RPMI7951 (cell line): ENCODE results near the gene RMDN3. TPM values are rescaled to one million over a fixed set of nuclear protein-coding genes. Genes with fewer than 3 reads are reported as not detected.

Experiments used
- DNase-seq: peaks from one replicate; pipeline ENCODE4 v3.0.0-alpha.2; 2012; ENCODE audit warnings: low read depth
- total RNA-seq: library from RNA; depleted of rRNA; stranded (reverse); fragments of >200 nt; shearing (Covaris generic); gene quantifications from 2 replicates; pipeline ENCODE4 v1.2.3, GENCODE V29; 2014

RMDN3 gene
- total RNA-seq, 1 experiment from 2014 or later = 13.6 TPM

DNA sequence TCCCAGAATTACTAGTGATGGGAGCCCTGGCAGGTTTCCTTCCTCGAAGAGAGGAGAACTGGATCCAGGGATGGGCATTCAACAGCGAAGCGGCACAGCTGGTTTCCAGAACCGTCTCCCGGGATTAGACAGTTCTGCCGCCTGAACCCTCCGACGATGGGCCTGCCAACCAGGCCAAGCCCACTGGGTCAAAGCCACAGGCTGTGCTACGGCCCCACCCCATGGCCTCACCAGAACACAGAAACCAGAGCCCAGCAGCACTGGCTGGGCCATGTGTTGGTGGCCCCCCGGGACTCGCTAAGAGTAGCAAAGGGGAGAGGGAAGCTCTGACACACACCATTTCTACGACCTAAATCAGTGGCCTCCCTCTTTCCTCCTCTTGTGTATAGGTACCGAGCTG, 17.0 kb upstream of the RMDN3 start:
- DNase-seq = no peak

DNA sequence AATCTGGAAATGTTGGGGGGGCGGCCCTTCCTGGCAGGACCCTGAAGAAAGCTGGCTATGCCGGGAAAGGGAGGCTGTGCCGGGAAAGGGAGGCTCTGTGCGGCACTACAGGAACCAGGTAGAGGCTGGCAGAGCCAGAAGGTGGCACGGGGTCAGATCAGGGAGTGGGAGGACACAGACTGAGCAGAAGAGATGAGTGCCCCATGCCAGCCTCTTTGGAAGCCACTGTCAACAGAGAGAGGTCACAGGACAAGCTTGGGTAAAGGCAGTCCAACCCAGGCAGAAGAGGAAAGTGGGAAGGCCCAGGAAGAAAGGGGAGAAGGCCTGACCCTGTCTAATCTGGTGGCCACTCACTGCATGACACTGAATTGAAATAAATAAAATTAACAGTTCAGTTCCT, 16.2 kb upstream of the RMDN3 start:
- DNase-seq = no peak

DNA sequence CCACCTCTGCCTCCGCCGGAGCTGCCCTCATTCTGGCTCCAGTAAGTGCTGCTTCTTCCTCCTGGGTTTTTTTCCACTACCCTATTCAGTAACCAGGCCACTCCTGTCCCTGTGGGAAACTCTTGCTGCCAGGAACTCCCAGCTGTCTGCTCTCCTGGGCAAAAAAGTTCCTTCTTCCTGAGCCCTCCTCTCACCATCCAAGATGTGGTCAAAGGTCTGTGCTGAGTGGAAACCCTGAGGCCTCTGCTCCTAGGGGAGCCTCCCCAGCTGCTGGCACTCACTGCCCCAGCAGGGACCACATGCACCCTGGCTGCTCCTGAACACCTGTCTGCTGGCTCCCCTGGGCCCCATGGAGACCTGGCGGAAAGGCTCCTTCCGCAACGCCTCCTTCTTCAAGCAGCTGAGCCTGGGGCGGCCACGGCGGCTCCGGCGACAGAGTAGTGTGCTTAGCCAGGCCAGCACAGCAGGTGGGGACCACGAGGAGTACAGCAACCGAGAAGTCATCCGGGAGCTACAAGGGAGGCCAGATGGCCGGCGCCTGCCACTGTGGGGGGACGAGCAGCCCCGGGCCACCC, 15.2 kb upstream of the RMDN3 start:
- DNase-seq = no peak

- no peak for DNase-seq
These were observed 14.5 kb upstream of the RMDN3 start, which contains the start of gene C15orf62 for GRCh38 chr15:40769274-40770146. TSS of gene C15orf62 (plus strand) at chr15:40769980. CDS start at chr15:40770496, 516 bp downstream.

DNA sequence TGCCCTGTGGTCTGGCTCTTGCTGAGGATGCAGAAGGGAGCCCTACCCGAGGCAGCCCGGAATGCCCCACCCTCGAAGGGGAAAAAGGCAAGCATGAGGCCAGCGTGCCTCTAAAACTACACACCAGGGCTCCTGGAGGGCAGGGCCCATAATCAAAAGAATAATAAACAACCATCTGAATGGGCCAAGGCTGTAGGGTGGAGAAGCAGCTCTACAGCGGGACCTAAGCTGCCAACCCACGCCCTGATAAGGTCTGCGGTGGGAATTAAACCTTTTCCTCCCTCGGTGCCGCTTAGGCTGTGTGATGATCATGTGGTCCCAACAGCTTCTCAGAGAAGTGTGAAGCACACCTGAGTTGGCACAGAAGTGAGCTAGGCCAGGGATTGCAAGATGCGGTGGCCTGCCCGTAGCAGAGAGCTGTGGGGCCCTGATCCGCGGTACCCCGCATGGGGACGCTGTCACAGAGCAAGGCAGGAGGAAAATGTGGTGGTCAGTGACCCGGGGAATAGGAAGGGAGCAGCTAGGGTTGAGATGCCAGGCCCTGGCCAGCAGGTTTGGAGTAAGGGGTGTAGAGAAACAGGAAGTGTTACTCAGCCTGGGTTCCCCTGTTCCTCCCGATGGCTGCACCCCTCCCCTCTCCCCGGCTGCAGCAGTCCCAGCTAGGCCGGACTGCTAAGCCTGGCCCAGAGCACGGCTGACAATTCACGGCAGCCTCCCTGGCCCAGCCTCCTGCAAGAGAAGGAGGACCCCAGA, 13.6 kb upstream of the RMDN3 start:
- DNase-seq = no peak

DNA sequence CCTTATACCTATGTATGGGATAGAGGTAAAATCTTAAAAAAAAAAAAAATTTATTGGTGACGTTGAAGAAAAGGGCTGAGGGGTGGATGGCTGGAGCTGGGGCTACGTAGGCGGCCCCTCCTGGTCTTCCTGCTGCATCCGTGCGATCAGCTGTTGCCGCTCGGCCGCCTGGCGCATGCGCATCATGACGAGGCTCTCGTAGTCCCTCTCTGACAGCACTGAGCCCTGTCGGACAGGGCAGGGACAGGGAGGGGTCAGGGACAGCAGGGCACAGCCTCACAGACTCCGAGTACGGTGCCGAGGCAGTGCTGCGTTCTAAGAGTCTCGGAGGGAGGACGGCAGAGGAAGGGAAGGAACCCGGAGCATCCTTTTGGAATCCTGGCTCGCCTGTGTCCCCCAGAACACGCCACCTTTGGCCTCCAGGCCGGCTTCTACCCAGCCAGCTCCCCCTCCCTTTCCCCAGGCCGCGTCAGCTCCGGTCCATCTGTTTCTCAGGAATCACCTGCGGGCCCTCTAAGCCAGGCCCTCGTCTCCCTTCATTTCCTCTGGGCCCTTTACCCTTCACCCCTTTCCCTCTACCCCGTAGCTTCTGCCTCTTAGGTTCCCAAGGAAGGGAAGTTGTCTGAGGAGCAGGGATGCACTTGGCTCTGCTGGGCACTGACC, 12.9 kb upstream of the RMDN3 start:
- DNase-seq = no peak

GRCh38 chr15:40766906-40767837, 12.1 kb upstream of the RMDN3 start:
- no peak for DNase-seq

- DNase-seq = peak; percentile 37
These were observed 11.3 kb upstream of the RMDN3 start for GRCh38 chr15:40766194-40766815.

- DNase-seq = no peak
These were observed 9.6 kb upstream of the RMDN3 start for GRCh38 chr15:40764629-40765103.

GRCh38 chr15:40763801-40764628, 9.0 kb upstream of the RMDN3 start, which contains the start of gene GCHFR:
TSS of gene GCHFR (plus strand) at chr15:40764068. CDS start at chr15:40764181, 113 bp downstream.
- peak; percentile 59 for DNase-seq

- DNase-seq = peak; percentile 63
These were observed 8.1 kb upstream of the RMDN3 start for GRCh38 chr15:40762919-40763800.

DNA sequence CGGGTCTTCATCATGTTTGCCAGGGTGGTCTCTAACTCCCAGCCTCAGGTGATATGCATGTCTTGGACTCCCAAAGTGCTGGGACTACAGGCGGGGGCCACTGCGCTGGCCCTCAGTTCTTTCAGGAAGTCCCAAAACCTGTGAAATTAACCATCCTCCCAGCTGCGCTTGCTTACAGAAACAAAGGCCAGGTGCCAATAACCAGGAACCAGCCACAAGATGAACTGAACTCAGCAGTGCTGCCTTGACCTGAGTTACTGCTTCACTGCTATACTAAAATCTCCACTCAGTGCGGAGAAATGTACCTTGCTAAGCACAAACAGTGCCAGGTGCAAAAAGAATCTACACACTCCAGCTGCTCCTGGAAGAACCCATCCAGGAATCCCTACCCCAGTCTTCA, 4.9 kb upstream of the RMDN3 start:
- no peak for DNase-seq

- DNase-seq = no peak
These were observed 1.9 kb upstream of the RMDN3 start for GRCh38 chr15:40756938-40757337.

- DNase-seq = no peak
These were observed 756 bp upstream of the RMDN3 start for GRCh38 chr15:40755812-40756208.

DNA sequence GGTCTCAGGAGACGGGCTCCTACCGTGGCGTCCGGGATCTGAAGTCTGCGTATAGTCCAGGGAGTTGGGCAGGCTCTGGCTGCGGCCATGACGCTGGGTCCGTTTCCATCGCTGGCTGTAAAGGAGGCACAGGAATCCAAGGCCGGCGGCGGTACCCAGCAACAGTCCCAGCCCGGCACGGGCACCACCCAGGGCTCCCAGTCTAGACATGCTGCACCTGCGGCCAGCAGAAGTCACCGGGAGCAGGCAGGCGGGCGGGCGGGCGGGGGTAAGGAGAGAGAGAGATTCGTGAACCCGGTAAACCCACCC, 526 bp downstream of the RMDN3 start:
- peak; percentile 49 for DNase-seq

DNA sequence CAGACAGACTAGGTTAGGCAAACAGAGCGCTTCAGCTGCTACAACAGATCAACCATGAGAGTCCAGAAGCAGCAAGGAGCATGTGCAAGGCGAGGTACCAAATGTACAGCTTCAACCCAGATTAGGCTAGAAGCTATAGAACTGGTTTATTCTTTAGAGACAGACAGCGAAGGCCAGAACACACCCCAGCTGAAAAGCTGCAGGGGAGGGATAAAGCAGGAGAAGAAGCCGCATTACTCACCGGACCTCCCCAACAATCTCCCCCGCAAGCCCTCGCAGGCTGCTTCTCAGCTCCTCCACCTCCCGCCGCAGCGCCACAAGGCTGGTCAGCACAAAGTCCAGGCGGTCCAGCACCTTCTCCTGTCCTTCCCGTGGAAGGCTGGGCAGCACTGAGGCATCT, 3.3 kb downstream of the RMDN3 start:
- no peak for DNase-seq

- DNase-seq = no peak
These were observed 4.2 kb downstream of the RMDN3 start for GRCh38 chr15:40750885-40751284.

- DNase-seq = no peak
These were observed 5.9 kb downstream of the RMDN3 start for GRCh38 chr15:40749151-40749630.
